ENCODE data around the gene CD163L1.
"Not testable (repeated sequence)": the region's sequence is repeated elsewhere in the genome, so short reads cannot be mapped to it uniquely, and the experiment has no call there.

CD163L1 gene

DNA sequence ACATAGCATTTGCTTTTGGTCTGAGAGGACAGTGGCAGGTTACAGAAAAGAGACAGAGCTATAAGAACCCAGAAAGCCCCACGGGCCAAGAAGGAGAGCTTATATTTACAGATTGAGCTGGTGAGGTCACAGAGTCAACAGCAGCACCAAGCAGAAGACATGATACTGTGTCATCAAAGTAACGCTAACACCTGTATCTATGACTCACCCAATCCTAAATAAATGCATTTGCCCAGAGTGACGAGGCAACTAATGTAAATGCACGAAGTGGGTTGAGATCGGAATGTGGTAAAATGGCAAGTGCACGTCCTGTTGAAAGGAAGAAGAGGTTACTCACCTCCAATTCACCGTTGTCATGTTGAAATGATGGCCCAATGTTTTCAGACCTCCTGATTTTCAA is 6.7 kb upstream of the CD163L1 start:
- Histone ChIP-seq H3K4me3 (ENCODE audit: insufficient read depth, low read depth, low read length, poor library complexity, severe bottlenecking) (no peak overlapping the region), H3K27me3 (replicated peaks; ENCODE audit: control insufficient read depth, insufficient read depth, low read length, poor library complexity, severe bottlenecking) (no peaks in the 10 kb centered on the region), H3K9me3 (ENCODE audit: control insufficient read depth, low read length) (no peaks in the 10 kb centered on the region), H3K4me1 (ENCODE audit: control insufficient read depth, insufficient read depth, low read length, poor library complexity, severe bottlenecking) (no peaks in the 10 kb centered on the region), H3K27ac (ENCODE audit: insufficient read depth, low read length, poor library complexity, severe bottlenecking) (no peak overlapping the region), H3K36me3 (ENCODE audit: control insufficient read depth, insufficient read depth, low read length) (no peaks in the 10 kb centered on the region)
- no peak for DNase-seq

- no peaks in the 10 kb centered on the region for H3K9me3 ChIP-seq (ENCODE audit: control insufficient read depth, low read length)
- DNase-seq, result no peak
- no peaks in the 10 kb centered on the region for H3K36me3 ChIP-seq (ENCODE audit: control insufficient read depth, insufficient read depth, low read length)
- no peak overlapping the region for H3K27ac ChIP-seq (ENCODE audit: insufficient read depth, low read length, poor library complexity, severe bottlenecking)
- H3K4me3 ChIP-seq (ENCODE audit: insufficient read depth, low read depth, low read length, poor library complexity, severe bottlenecking), result no peak overlapping the region
- H3K4me1 ChIP-seq (ENCODE audit: control insufficient read depth, insufficient read depth, low read length, poor library complexity, severe bottlenecking), result no peaks in the 10 kb centered on the region
- H3K27me3 ChIP-seq (replicated peaks; ENCODE audit: control insufficient read depth, insufficient read depth, low read length, poor library complexity, severe bottlenecking), result no peaks in the 10 kb centered on the region
Observed at GRCh38 chr12:7448099-7448498, 4.1 kb upstream of the CD163L1 start.

DNA sequence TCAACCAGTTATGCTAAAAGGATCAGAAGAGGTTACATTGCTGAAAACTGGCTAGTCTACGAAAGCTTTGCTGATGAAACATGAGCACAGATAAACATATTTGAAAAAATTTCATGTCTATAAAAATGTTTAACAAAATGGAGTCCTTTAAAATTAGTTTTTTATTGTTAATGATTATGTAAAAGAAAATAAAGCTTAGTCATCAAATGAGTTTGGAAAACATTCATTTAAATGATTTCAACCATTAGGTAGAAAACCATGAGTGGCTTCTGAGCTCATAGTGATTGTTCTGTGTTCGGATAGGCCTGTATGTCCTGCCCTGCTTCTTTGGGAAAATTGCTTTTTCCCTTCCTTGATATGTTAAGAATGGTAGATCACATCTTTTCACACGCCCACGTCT is 584 bp upstream of the CD163L1 start:
- Histone ChIP-seq H3K27me3 (replicated peaks; ENCODE audit: control insufficient read depth, insufficient read depth, low read length, poor library complexity, severe bottlenecking) (no peaks in the 10 kb centered on the region), H3K27ac (ENCODE audit: insufficient read depth, low read length, poor library complexity, severe bottlenecking) (no peak overlapping the region), H3K36me3 (ENCODE audit: control insufficient read depth, insufficient read depth, low read length) (no peaks in the 10 kb centered on the region), H3K4me1 (ENCODE audit: control insufficient read depth, insufficient read depth, low read length, poor library complexity, severe bottlenecking) (no peaks in the 10 kb centered on the region), H3K4me3 (ENCODE audit: insufficient read depth, low read depth, low read length, poor library complexity, severe bottlenecking) (no peak overlapping the region), H3K9me3 (ENCODE audit: control insufficient read depth, low read length) (no peaks in the 10 kb centered on the region)
- no peak for DNase-seq

- Histone ChIP-seq H3K27me3 (replicated peaks; ENCODE audit: control insufficient read depth, insufficient read depth, low read length, poor library complexity, severe bottlenecking) (no peaks in the 10 kb centered on the region), H3K9me3 (ENCODE audit: control insufficient read depth, low read length) (no peaks in the 10 kb centered on the region), H3K27ac (ENCODE audit: insufficient read depth, low read length, poor library complexity, severe bottlenecking) (no peak overlapping the region), H3K36me3 (ENCODE audit: control insufficient read depth, insufficient read depth, low read length) (no peaks in the 10 kb centered on the region), H3K4me3 (ENCODE audit: insufficient read depth, low read depth, low read length, poor library complexity, severe bottlenecking) (no peak overlapping the region), H3K4me1 (ENCODE audit: control insufficient read depth, insufficient read depth, low read length, poor library complexity, severe bottlenecking) (no peaks in the 10 kb centered on the region)
- no peak for DNase-seq
Observed at GRCh38 chr12:7441216-7441615, 2.7 kb downstream of the CD163L1 start.

DNA sequence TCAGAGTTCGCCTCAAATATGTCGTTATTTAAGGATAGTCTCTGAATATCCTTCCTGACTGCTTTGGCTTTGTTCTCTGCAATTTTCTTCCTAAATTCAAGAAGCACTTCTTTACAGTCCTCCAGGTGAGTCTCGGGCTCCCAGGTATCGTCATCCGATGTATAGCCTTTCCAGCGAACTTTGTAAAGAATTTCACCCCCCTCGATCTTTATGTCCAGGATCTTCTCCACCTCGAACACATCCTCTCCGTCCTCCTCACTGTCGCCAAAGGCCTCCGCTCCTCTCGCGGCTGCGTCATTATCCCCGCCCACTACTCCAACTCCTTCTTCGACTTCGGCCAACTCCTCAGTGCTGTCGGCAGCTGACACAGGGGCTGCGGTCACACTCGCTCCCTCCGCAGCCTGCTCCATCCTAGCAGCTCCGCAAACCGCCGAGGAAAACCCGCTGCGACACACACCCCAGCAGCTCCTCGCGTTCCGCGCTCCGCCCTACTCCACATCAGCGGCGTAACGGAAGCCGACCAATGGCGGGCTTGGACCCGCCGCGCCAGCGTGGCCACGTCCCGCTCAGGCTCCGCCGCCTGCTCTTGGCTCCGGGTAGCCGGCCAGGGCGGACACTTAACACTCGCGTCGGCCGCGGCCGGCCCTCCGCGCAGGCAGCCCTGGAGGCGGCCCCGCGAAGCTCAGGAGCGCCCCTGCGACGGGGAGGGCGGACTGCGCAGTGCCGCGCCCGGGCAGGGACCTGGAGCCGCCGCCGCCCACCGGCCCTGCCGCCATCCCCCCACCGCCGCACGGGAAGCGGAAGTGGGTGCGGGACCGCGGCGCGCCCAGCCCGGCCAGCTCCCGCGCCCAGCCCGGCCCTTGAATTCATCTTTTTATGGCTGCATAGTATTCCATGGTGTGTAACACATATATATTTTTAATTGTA is 4.1 kb downstream of the CD163L1 start:
- no peaks in the 10 kb centered on the region for H3K4me1 ChIP-seq (ENCODE audit: control insufficient read depth, insufficient read depth, low read length, poor library complexity, severe bottlenecking)
- H3K27ac ChIP-seq (ENCODE audit: insufficient read depth, low read length, poor library complexity, severe bottlenecking), result no peak overlapping the region
- DNase-seq, result peak in 2 of 3 donors; percentile 1 to 2
- no peaks in the 10 kb centered on the region for H3K36me3 ChIP-seq (ENCODE audit: control insufficient read depth, insufficient read depth, low read length)
- no peak overlapping the region for H3K4me3 ChIP-seq (ENCODE audit: insufficient read depth, low read depth, low read length, poor library complexity, severe bottlenecking)
- H3K9me3 ChIP-seq (ENCODE audit: control insufficient read depth, low read length), result no peaks in the 10 kb centered on the region
- H3K27me3 ChIP-seq (replicated peaks; ENCODE audit: control insufficient read depth, insufficient read depth, low read length, poor library complexity, severe bottlenecking), result no peaks in the 10 kb centered on the region

DNA sequence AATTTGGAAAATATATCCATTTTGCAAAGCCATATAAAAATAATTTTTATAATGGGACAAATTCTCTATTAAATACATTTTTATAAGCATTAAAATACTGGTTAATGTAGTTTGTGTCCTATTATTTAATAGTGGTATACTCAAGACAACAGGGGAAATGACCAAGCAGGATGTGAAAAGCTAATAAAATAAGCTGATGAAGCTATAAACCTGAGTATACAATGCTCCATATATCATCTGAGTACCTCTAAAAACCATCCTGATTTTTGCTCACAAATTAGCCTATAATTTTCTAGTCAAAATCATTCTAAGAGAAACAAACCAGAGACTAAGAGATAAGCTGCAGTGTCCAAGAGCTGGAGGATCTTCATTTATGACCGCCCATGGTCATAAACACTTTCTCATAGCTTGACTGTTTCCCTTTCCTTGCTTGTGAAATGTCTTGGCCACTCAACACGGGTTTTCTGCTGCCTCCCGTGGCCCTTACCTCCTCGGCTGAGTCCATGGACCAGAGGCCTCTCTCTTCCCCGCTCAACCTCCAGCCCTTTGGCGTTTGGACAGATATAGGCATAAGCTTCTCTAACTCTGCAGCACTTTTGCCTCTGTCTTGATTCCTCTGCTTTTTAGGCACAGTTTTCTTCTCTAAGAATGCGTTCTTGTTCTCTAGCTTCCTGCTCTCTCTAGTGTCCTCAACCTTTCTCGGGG is 5.5 kb downstream of the CD163L1 start:
- not testable (repeated sequence) for H3K4me3 ChIP-seq (ENCODE audit: insufficient read depth, low read depth, low read length, poor library complexity, severe bottlenecking); H3K36me3 ChIP-seq (ENCODE audit: control insufficient read depth, insufficient read depth, low read length); DNase-seq; H3K27me3 ChIP-seq (replicated peaks; ENCODE audit: control insufficient read depth, insufficient read depth, low read length, poor library complexity, severe bottlenecking); H3K4me1 ChIP-seq (ENCODE audit: control insufficient read depth, insufficient read depth, low read length, poor library complexity, severe bottlenecking); H3K9me3 ChIP-seq (ENCODE audit: control insufficient read depth, low read length); H3K27ac ChIP-seq (ENCODE audit: insufficient read depth, low read length, poor library complexity, severe bottlenecking)

- H3K36me3 ChIP-seq (ENCODE audit: control insufficient read depth, insufficient read depth, low read length); H3K4me3 ChIP-seq (ENCODE audit: insufficient read depth, low read depth, low read length, poor library complexity, severe bottlenecking); H3K9me3 ChIP-seq (ENCODE audit: control insufficient read depth, low read length); H3K27ac ChIP-seq (ENCODE audit: insufficient read depth, low read length, poor library complexity, severe bottlenecking); DNase-seq; H3K4me1 ChIP-seq (ENCODE audit: control insufficient read depth, insufficient read depth, low read length, poor library complexity, severe bottlenecking); H3K27me3 ChIP-seq (replicated peaks; ENCODE audit: control insufficient read depth, insufficient read depth, low read length, poor library complexity, severe bottlenecking): not testable (repeated sequence)
Observed at GRCh38 chr12:7437494-7437893, 6.5 kb downstream of the CD163L1 start.

DNA sequence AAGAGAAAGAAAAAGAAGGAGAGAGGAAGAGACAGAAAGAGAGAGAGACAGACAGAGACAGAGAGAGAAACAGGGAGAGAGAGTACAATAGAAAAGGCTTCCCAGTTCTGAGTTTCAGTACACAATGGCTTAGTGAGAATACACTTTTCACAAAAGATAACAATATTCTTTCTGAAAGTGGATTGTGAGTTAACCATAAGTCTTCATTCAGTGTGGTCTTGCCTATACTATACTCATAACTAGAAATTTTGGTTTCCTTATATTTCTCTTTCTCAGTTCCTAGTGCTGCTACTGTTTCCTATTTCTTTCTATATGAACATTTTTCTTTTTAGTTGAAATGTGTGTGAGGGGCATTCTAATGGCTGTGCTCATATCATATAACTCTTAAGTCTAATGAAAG is 9.3 kb downstream of the CD163L1 start:
- Histone ChIP-seq H3K4me3 (ENCODE audit: insufficient read depth, low read depth, low read length, poor library complexity, severe bottlenecking) (no peak overlapping the region), H3K4me1 (ENCODE audit: control insufficient read depth, insufficient read depth, low read length, poor library complexity, severe bottlenecking) (no peaks in the 10 kb centered on the region), H3K27me3 (replicated peaks; ENCODE audit: control insufficient read depth, insufficient read depth, low read length, poor library complexity, severe bottlenecking) (no peaks in the 10 kb centered on the region), H3K36me3 (ENCODE audit: control insufficient read depth, insufficient read depth, low read length) (no peaks in the 10 kb centered on the region), H3K27ac (ENCODE audit: insufficient read depth, low read length, poor library complexity, severe bottlenecking) (no peak overlapping the region), H3K9me3 (ENCODE audit: control insufficient read depth, low read length) (no peaks in the 10 kb centered on the region)
- DNase-seq, result no peak

GRCh38 chr12:7433276-7433822 is 10.6 kb downstream of the CD163L1 start:
- DNase-seq, result no peak

More at GRCh38 chr12:7433276-7433822, 10.6 kb downstream of the CD163L1 start:
- H3K4me1 ChIP-seq (ENCODE audit: control insufficient read depth, insufficient read depth, low read length, poor library complexity, severe bottlenecking), result no peaks in the 10 kb centered on the region
- H3K36me3 ChIP-seq (ENCODE audit: control insufficient read depth, insufficient read depth, low read length), result no peaks in the 10 kb centered on the region
- H3K27me3 ChIP-seq (replicated peaks; ENCODE audit: control insufficient read depth, insufficient read depth, low read length, poor library complexity, severe bottlenecking), result no peaks in the 10 kb centered on the region
- no peak overlapping the region for H3K27ac ChIP-seq (ENCODE audit: insufficient read depth, low read length, poor library complexity, severe bottlenecking)
- no peak overlapping the region for H3K4me3 ChIP-seq (ENCODE audit: insufficient read depth, low read depth, low read length, poor library complexity, severe bottlenecking)
- H3K9me3 ChIP-seq (ENCODE audit: control insufficient read depth, low read length), result no peaks in the 10 kb centered on the region
